Stimulated activated naive B cell treated with anti-CD40 and anti-IgM and Interleukin-4, amounts not matched to agents 10 μg/mL and 1 μg/mL and 100 μg/mL, for 72 hours (primary cell): Measurements from ENCODE around the gene AGBL1.

Experiments
- ATAC-seq, 2 donors: fragments of 150-1000 bp; cut with Tn5 transposase; replicated peaks; 2 replicates each; pipeline ENCODE4 v1.10.0; 2021; ENCODE audit warnings: moderate library complexity in 1 of 2
- DNase-seq: peaks from one replicate; pipeline ENCODE4 v3.0.0; 2021
- H3K27ac Mint-ChIP-seq: one replicate; pipeline ENCODE4 v1.8.0; 2022; ENCODE audit warnings: mild to moderate bottlenecking, mixed read lengths
- H3K27me3 Mint-ChIP-seq, 2 donors: one replicate each; pipeline ENCODE4 v1.8.0; 2022; ENCODE audit warnings: mixed read lengths in 2 of 2
- H3K36me3 Mint-ChIP-seq, 2 donors: one replicate each; pipeline ENCODE4 v1.8.0; 2022; ENCODE audit warnings: mixed read lengths in 2 of 2, mild to moderate bottlenecking in 1 of 2
- H3K4me1 Mint-ChIP-seq, 2 donors: one replicate each; pipeline ENCODE4 v1.8.0; 2022; ENCODE audit warnings: mixed read lengths in 2 of 2, mild to moderate bottlenecking in 1 of 2
- H3K4me3 Mint-ChIP-seq, 2 donors: one replicate each; pipeline ENCODE4 v1.8.0; 2022; ENCODE audit warnings: mild to moderate bottlenecking in 2 of 2, mixed read lengths in 2 of 2, moderate library complexity in 1 of 2
- H3K9me3 Mint-ChIP-seq, 2 donors: one replicate each; pipeline ENCODE4 v1.8.0; 2022; ENCODE audit warnings: mixed read lengths in 2 of 2, mild to moderate bottlenecking in 1 of 2

The AGBL1 gene

DNA sequence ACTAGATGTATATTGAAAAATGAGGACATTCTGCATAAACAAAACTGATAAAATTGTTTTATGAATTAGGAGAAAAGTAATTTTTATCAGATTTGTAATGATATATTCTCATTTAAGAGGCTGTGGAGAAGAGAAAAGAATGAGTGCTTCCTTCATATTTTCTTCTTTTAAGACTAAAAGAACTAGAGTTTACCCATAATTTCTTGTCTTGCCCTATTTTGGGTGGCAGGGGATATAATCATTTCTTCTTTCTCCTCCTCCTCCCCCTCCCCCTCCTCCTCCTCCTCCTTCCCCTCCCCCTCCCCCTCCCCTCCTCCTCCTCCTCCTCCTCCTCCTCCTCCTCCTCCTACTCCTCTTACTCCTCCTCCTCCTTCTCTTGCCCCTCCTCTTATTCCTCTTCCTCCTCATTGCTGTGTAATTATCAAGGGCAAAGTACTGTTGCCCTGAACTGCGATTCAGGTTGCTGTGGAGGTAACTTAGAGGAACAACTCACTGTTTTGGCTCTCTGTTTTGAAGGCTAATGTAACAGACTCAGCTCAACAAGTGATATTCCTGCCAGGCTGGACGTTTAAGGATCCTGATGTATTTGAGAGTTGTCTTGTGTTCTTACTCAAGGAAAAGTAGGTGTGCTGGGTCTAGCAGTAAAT, 555.4 kb downstream of the AGBL1 start:
- Mint-ChIP-seq H3K27ac (no peak overlapping the region), H3K27me3 (no peaks in the 10 kb centered on the region), H3K36me3 (no peaks in the 10 kb centered on the region), H3K4me1 (no peaks in the 10 kb centered on the region), H3K4me3 (no peak overlapping the region), H3K9me3 (peaks cover 2 to 3% of the 10 kb centered on the region in 2 donors)
- DNase-seq (no peak), ATAC-seq (no peak)

DNA sequence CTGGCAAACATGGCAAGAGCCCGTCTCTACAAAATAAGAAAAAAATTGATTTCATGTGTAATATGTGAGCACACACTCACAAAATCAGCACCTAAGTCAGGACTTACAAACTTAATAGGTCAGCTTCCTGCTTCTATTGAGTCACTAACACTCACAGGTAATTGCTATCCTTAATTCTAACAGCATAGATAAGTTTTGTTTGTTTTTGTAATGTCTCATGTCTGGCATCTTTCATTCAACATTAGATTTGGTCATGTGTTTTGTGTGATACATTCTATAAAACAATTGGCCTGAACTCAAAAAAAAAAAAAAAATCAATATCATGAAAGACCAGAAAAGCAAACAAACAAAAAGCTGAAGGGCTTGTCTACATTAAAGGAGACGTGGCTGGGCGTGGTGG, 564.7 kb downstream of the AGBL1 start:
- Mint-ChIP-seq H3K9me3 (no peaks in the 10 kb centered on the region), H3K27me3 (peaks cover 4 to 10% of the 10 kb centered on the region in 2 donors), H3K27ac (no peak overlapping the region), H3K4me1 (no peaks in the 10 kb centered on the region), H3K4me3 (no peak overlapping the region), H3K36me3 (no peaks in the 10 kb centered on the region)
- DNase-seq, result no peak
- ATAC-seq, result no peak

DNA sequence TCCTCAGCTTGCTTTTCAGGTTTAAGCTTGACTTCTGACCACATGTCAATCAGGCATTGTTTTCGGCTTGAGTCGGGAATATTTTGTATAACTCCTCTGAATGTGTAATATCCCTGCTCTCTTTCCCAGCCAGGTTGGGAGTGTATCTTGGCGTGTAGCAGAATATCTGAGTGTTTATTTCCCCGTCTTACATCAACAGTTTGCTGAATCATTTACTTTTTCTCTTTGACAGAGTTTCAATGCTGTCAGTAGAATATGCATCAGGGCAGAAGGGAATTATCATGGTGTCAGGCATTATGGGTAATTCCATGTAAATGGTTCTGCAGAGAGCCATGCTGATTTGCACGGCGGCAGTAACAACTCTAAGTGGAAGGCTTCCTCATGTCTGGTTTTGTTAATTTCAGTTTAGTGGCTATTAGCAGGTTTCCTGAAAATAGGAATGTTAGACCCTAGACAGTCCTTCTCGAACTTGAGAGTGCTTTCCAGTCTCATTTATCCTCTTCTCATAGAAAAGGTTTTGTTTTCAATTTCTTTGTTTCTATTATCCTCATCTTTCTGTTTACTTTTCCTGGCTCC, 566.3 kb downstream of the AGBL1 start:
- H3K36me3 Mint-ChIP-seq, result no peaks in the 10 kb centered on the region
- H3K27me3 Mint-ChIP-seq, result peaks cover 4 to 10% of the 10 kb centered on the region in 2 donors
- H3K27ac Mint-ChIP-seq, result no peak overlapping the region
- H3K4me3 Mint-ChIP-seq, result no peak overlapping the region
- no peak for ATAC-seq
- no peaks in the 10 kb centered on the region for H3K9me3 Mint-ChIP-seq
- DNase-seq, result no peak
- no peaks in the 10 kb centered on the region for H3K4me1 Mint-ChIP-seq

DNA sequence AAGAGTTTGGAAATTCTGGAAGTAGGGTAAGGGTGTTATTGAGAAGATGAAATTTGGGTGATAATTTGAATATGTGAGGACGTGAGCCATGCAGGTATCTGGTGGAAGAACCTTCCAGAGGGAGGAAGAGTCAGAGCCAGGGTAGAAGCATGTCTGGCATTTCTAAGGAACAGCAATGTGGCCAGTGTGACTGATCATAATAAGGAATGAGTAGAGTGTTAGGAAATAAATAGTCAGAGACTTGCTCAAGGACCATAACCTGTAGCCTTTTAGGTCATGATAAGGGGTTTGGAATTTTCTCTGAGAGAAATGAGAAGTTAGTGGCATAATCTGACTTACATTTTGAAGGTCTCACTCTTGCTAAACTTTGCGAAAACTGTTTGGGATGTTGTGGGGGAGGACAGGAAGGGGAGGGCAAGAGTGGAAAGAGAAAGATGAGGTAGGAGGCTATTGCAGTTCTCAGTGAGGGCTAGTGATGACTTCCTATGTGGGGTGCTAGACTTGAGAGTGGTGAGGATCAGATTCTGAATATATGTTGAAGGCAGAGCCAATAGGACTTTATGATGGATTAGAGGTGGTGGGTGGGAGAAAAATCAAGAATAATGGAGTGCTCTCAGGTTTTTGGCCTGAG, 568.3 kb downstream of the AGBL1 start:
- Mint-ChIP-seq H3K4me1 (no peaks in the 10 kb centered on the region), H3K27ac (no peak overlapping the region), H3K9me3 (no peaks in the 10 kb centered on the region), H3K27me3 (peaks cover 4 to 10% of the 10 kb centered on the region in 2 donors), H3K4me3 (no peak overlapping the region), H3K36me3 (no peaks in the 10 kb centered on the region)
- DNase-seq (no peak), ATAC-seq (peak in 1 of 2 donors; percentile 22)

DNA sequence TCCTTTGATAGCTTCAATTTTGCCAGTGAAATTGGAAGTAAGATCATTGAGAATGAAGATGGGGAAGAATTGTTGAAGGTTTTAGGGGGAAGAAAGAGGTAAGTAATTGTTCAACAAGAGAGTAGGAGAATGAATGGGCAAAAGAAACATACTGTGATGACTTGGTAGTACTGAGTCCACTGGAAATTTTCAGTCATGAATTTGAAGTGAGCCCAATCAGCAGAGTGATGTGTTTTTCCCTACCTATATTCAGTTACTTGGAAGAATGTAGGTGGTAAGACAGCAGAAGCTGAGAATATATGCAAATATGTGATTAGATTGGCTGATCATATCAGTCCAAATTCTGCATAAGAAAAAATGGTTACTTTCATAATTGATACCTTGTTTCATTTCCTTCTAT, 569.6 kb downstream of the AGBL1 start:
- Mint-ChIP-seq H3K4me1 (peaks cover 8 to 9% of the 10 kb centered on the region in 2 donors), H3K4me3 (no peak overlapping the region), H3K36me3 (no peaks in the 10 kb centered on the region), H3K9me3 (no peaks in the 10 kb centered on the region), H3K27me3 (peaks cover 4 to 10% of the 10 kb centered on the region in 2 donors), H3K27ac (no peak overlapping the region)
- ATAC-seq (peak; percentile 54 to 78), DNase-seq (no peak)

DNA sequence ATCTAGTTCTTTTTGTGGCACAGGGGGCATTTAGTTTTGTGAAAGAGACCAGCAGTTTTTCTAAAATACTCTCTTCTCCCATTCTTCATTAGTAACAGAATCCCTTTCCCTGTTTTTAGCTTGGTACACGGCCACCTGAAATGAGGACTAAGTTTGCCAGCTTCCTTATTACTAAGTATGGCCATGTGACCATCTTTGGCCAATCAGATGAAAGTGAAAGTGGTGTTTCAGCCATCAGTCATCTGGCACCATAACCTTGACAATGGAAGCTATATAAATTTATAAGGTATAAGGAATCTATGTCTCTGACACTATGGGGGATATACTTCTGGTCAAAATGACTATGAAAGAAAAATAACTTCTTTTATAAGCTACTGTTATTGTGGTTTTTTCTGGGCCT, 570.4 kb downstream of the AGBL1 start:
- peaks cover 4 to 10% of the 10 kb centered on the region in 2 donors for H3K27me3 Mint-ChIP-seq
- no peak overlapping the region for H3K27ac Mint-ChIP-seq
- no peak for DNase-seq
- peak in 1 of 2 donors; percentile 39 for ATAC-seq
- peaks cover 8 to 9% of the 10 kb centered on the region in 2 donors for H3K4me1 Mint-ChIP-seq
- H3K4me3 Mint-ChIP-seq, result no peak overlapping the region
- H3K36me3 Mint-ChIP-seq, result no peaks in the 10 kb centered on the region
- H3K9me3 Mint-ChIP-seq, result no peaks in the 10 kb centered on the region

DNA sequence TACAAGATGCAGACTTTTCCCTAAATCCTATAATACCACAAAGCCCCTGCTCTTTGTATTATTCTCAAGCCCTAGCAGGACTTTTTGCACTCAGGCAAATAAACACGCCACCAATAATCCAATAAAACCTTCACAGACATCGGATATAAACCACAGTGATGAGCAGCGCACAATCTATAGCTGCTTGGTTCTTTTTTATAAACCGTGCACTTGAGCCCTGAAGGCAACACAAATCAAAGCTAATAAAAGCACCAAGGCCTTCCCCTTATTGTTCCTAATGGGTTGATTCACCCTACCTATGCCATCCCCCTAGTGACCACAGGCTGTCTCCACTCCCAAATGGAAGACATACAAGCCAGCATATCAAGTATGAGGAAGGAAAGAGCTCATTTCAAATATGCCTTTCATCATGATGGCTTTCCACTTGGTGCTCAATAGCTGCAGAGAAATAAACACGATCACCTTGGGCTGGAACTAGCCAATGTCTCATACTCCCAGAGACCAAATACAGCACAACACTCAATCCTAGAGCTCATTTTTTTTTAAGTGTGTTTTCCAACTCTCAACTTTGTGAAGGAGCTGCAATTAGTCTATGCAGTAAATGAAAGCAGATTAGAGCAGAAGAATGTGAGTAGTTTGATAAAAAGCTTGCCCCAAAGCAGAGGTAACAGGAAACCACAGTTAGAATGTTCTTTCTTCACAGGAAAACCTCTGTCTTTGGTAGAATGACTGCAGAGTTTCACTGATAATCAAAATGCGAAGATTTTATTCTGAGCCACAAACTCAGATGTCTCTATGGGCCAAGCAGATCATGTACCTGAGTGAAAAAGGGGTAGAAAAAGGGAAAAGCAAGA, 573.9 kb downstream of the AGBL1 start:
- Mint-ChIP-seq H3K27ac (no peak overlapping the region), H3K4me1 (peaks cover 8 to 9% of the 10 kb centered on the region in 2 donors), H3K9me3 (no peaks in the 10 kb centered on the region), H3K36me3 (no peaks in the 10 kb centered on the region), H3K4me3 (no peak overlapping the region), H3K27me3 (no peaks in the 10 kb centered on the region)
- ATAC-seq, result peak in 1 of 2 donors; percentile 12
- DNase-seq, result no peak

DNA sequence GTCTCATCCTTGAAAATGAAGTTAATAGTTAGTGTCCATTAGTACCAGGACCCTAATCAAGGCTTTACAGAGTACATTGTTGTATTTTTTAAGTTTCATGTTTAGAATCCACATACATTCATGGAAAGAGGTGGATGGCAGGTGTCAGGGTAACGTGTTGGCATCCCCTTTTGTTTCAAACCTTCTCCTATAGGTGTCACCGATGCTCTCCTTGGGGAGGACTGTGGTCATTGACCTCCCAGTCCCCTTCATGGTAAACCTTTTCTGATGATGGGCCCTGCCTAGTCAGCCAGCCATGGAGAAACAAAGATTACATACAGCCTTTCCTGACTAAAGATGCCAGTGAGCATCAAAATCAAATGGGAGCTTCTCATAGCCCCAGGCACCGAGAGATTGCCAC, 574.8 kb downstream of the AGBL1 start:
- H3K27ac Mint-ChIP-seq, result no peak overlapping the region
- ATAC-seq, result no peak
- H3K4me1 Mint-ChIP-seq, result peaks cover 8 to 9% of the 10 kb centered on the region in 2 donors
- no peak overlapping the region for H3K4me3 Mint-ChIP-seq
- no peak for DNase-seq
- H3K36me3 Mint-ChIP-seq, result no peaks in the 10 kb centered on the region
- H3K27me3 Mint-ChIP-seq, result no peaks in the 10 kb centered on the region
- no peaks in the 10 kb centered on the region for H3K9me3 Mint-ChIP-seq

DNA sequence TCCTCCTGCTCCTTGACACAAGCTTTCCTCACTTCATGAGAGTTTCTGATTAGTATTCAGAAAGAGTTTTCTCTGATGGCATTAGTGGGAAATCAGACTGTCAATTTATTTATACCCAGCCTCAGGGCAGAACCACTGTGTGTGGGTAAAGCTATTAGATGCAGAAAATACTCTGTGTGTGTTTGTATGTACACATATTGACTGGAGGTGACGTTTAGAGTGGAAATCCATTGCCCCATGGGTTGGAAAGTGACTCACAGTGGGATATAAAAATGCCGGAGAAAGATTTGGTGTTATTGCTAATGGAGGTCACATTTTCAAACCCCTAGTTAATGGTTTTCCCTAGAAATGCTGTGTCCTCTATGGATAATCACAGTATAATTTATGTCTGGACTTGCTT, 577.6 kb downstream of the AGBL1 start:
- no peak for ATAC-seq

DNA sequence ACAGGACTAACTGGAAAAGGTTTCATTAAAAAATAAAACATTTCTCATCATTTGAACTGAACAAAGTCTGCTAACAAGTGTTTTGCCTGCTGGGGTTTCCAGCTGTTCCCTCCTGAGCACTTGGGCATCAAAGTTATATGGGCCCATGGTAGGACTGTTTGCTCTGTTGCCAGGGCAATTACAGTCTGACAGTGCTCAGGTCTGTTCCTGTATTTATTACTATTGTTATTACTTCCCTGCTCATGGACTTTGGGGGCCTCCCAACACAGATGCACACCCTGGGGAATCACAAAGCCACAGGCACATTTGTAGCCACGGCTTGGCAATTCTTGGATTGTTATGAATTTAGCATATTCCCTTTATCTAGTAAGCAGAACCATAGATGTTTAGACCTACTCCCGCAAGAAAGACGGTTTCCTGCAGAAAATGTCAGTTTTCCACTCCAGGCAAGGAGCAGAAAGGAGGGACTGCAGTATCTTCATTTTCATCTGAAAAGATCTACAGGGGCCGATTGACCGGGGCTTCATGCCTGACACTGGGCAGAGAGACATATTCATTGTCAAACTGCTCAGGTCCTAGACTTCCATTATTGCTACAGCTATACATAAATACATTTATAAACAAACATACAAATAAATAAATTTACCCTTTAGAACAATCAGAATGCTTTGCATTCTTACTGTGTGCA, 580.2 kb downstream of the AGBL1 start:
- Mint-ChIP-seq H3K36me3 (no peaks in the 10 kb centered on the region), H3K4me3 (no peak overlapping the region), H3K4me1 (no peaks in the 10 kb centered on the region), H3K9me3 (no peaks in the 10 kb centered on the region), H3K27me3 (no peaks in the 10 kb centered on the region), H3K27ac (no peak overlapping the region)
- ATAC-seq, result no peak
- no peak for DNase-seq

More for the DNA sequence above, 577.6 kb downstream of the AGBL1 start:
- no peak for DNase-seq
- H3K36me3 Mint-ChIP-seq, result no peaks in the 10 kb centered on the region
- H3K4me1 Mint-ChIP-seq, result peaks cover 8 to 9% of the 10 kb centered on the region in 2 donors
- no peak overlapping the region for H3K27ac Mint-ChIP-seq
- no peak overlapping the region for H3K4me3 Mint-ChIP-seq
- H3K9me3 Mint-ChIP-seq, result no peaks in the 10 kb centered on the region
- no peaks in the 10 kb centered on the region for H3K27me3 Mint-ChIP-seq

DNA sequence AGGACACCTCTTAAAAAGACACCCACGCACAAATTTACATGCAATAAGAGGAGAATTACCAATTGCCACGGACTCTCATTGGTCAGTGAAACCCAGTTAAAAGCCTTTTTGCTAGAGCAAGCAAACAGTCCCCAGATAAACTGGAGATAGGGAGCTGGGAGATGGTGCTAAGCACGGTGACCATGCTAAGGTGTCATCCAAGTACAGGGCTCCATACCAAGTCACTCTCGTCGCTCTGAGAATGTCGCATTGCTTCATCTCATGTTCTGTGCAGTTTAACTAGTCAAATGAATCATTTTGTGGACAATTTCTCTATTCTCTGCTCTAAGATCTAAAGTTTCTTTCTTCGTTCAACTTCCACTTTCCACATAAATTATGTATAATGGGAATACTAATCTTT, 581.9 kb downstream of the AGBL1 start:
- Mint-ChIP-seq H3K4me3 (no peak overlapping the region), H3K27ac (no peak overlapping the region), H3K36me3 (no peaks in the 10 kb centered on the region), H3K4me1 (no peaks in the 10 kb centered on the region), H3K27me3 (no peaks in the 10 kb centered on the region), H3K9me3 (no peaks in the 10 kb centered on the region)
- ATAC-seq (no peak), DNase-seq (no peak)

DNA sequence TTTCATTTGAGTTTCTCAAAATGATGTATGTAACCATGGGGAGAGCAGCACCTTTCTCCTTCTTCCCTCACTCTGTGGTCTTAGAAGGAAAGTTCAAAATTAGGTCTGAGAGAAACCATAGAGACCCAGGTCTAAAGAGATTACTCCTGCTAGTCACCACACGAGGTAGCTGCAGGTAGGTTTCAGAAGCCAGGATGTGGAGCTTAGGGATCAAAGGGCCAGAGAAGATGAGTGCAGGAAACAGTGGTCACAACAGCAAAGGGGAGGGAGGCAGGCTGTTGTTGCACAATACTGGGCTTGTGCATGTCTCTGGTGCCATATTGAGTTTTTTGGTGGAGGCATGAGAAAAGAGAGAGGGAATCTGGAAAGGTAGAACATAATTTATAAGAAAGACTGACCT, 583.6 kb downstream of the AGBL1 start:
- no peak overlapping the region for H3K4me3 Mint-ChIP-seq
- H3K4me1 Mint-ChIP-seq, result no peaks in the 10 kb centered on the region
- H3K27me3 Mint-ChIP-seq, result no peaks in the 10 kb centered on the region
- ATAC-seq (no peak), DNase-seq (no peak)
- H3K27ac Mint-ChIP-seq, result no peak overlapping the region
- no peaks in the 10 kb centered on the region for H3K9me3 Mint-ChIP-seq
- H3K36me3 Mint-ChIP-seq, result no peaks in the 10 kb centered on the region

DNA sequence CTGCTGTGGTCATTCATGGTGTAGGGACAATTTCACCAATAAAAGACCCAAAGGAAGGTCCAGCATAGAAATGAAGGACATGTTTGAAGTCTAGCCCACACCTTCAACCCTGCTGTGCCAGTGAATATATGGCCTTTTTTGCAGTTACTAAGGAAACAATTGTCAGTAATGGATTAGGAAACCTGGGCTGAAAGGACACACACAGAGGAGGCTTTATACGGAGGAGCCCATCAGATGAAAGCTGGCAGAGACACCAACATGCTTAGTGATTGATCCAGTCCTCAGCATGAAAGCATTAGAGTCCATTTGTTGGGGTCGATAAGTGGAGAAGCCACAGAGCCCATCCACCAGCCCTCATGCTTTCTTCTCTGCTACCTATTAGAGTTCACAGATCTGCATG, 584.3 kb downstream of the AGBL1 start:
- no peaks in the 10 kb centered on the region for H3K27me3 Mint-ChIP-seq
- no peak for ATAC-seq
- H3K27ac Mint-ChIP-seq, result no peak overlapping the region
- H3K9me3 Mint-ChIP-seq, result no peaks in the 10 kb centered on the region
- no peaks in the 10 kb centered on the region for H3K36me3 Mint-ChIP-seq
- H3K4me1 Mint-ChIP-seq, result no peaks in the 10 kb centered on the region
- no peak overlapping the region for H3K4me3 Mint-ChIP-seq
- DNase-seq, result no peak

DNA sequence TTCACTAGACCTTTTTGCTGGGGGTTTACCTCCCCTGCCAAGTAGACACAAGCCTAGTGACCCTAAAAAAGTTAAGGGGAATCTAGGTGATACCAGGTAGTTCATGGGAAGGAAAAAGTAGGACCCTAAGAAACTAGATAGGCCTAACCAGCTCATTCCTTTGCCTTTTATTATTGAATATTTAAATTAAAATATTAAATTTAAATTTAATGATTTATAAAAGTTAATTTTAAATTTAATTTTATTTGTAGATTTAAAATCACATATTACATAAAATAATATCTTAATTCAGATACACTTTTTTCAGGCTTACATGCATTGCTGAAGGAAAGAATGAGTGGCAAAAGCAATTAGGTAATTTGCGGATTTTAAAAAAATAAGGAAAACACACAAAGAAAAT, 584.9 kb downstream of the AGBL1 start:
- Mint-ChIP-seq H3K4me3 (no peak overlapping the region), H3K4me1 (no peaks in the 10 kb centered on the region), H3K9me3 (no peaks in the 10 kb centered on the region), H3K27ac (no peak overlapping the region), H3K27me3 (no peaks in the 10 kb centered on the region), H3K36me3 (no peaks in the 10 kb centered on the region)
- DNase-seq (no peak), ATAC-seq (no peak)
